ENCODE measurements around the gene ATP2B2.

DNA sequence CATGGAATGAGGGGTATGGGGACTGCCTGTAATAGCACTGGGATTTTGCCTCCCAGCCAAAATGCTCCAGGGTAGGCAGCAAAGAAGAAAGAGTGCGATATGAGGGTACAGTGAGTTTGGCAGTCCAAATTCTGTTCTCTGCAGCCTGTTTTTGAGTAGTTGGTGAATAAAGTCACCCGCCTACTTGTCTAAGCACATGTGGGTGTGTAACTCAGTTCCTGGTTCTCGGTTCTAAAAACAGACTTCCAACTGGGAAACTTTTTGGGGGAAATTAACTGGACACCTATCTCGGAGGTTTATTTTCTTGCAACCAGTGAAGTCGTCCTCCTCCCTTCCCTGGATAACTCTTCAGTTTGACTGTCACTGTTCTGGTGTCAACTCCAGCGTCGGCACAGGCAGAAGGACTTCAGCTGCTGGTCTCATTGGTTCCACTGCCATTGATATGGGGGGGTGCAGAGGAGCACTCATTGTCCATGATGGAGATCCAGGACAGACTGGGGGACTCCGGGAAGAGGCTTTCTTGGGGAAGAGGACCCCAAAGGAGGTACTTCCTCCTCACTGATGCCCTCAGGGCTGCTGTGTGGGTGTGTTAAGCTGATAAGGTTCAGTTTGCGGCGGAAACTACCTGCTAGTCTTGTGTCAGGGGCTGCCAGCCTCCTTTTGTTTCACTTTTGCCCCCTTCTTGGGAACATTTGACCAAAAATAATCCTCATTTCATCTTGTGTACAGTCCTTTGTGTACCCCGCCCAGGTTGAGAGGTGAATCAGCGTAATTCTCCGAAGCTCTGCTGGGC, 225.8 kb downstream of the ATP2B2 start:
- no peak for TF ChIP-seq EP300 (IDR thresholded peaks at IDR 0.05)
- TF ChIP-seq CTCF (IDR thresholded peaks at IDR 0.05) = no peak
- TF ChIP-seq POLR2A (IDR thresholded peaks at IDR 0.05) = no peak

Data from tibial nerve (tissue), 4 donors.